Keratinocyte (primary cell): ENCODE data around the gene MRM3. TPM values are rescaled to one million over a fixed set of nuclear protein-coding genes. Genes with fewer than 3 reads are reported as not detected.
"Not testable (repeated sequence)": the region's sequence is repeated elsewhere in the genome, so short reads cannot be mapped to it uniquely, and the experiment has no call there.

Source experiments
- DNase-seq: peaks from one replicate; pipeline ENCODE4 v3.0.0-alpha.2; 2011; ENCODE audit warnings: low read depth, missing footprints, low spot score
- FAIRE-seq: peaks from 2 replicates; lab custom pipeline; 2011; peaks lifted over from hg19 to GRCh38; lab: Jason Lieb, UNC
- H2AFZ ChIP-seq: 2 replicates; pipeline ENCODE4 v1.6.0; 2012; ENCODE audit warnings: low read length, control low read depth, inconsistent platforms; ENCODE audit not compliant: control insufficient read depth
- H3K27ac ChIP-seq: 2 replicates; pipeline ENCODE4 v1.5.1; 2011; ENCODE audit warnings: low read length; ENCODE audit not compliant: control insufficient read depth, insufficient read depth
- H3K27me3 ChIP-seq: 3 replicates; pipeline ENCODE4 v1.6.0; 2011; ENCODE audit warnings: low read length; ENCODE audit not compliant: control insufficient read depth, insufficient read depth; ENCODE audit errors: extremely low read depth
- H3K36me3 ChIP-seq, 2 experiments: 2 replicates in 1 of 2; 3 replicates in 1 of 2; pipeline ENCODE4 v1.5.1; 2011; ENCODE audit warnings: low read length in 2 of 2, mild to moderate bottlenecking in 1 of 2; ENCODE audit not compliant: control insufficient read depth in 2 of 2, insufficient read depth in 2 of 2; ENCODE audit errors: extremely low read depth in 1 of 2
- H3K4me1 ChIP-seq: 3 replicates; pipeline ENCODE4 v1.5.1; 2011; ENCODE audit warnings: low read length; ENCODE audit not compliant: control insufficient read depth, insufficient read depth; ENCODE audit errors: extremely low read depth
- H3K4me2 ChIP-seq: 3 replicates; pipeline ENCODE4 v1.6.0; 2011; ENCODE audit warnings: low read depth, low read length; ENCODE audit not compliant: control insufficient read depth, insufficient read depth; ENCODE audit errors: extremely low read depth
- H3K4me3 ChIP-seq, 3 experiments: fragments of 200-600 bp in 1 of 3; sonication (generic) in 1 of 3; 2 replicates in 2 of 3; 3 replicates in 1 of 3; pipeline ENCODE4 v1.5.1; 2011 to 2016; ENCODE audit warnings: low read length in 3 of 3, mild to moderate bottlenecking in 3 of 3, control low read depth in 2 of 3, inconsistent platforms in 1 of 3, low read depth in 1 of 3, mixed read lengths in 1 of 3, mixed run types in 1 of 3, moderate library complexity in 1 of 3; ENCODE audit not compliant: control insufficient read depth in 2 of 3, insufficient read depth in 2 of 3; ENCODE audit errors: extremely low read depth in 1 of 3
- H3K79me2 ChIP-seq: 2 replicates; pipeline ENCODE4 v1.6.0; 2012; ENCODE audit warnings: low read length; ENCODE audit not compliant: control insufficient read depth, insufficient read depth
- H3K9ac ChIP-seq: 3 replicates; pipeline ENCODE4 v1.6.0; 2011; ENCODE audit warnings: low read length; ENCODE audit not compliant: control insufficient read depth, insufficient read depth; ENCODE audit errors: extremely low read depth
- H3K9me1 ChIP-seq: 3 replicates; pipeline ENCODE4 v1.6.0; 2011; ENCODE audit warnings: low read length; ENCODE audit not compliant: control insufficient read depth, insufficient read depth; ENCODE audit errors: extremely low read depth
- H3K9me3 ChIP-seq: 2 replicates; pipeline ENCODE4 v1.5.1; 2012; ENCODE audit warnings: low read depth, low read length; ENCODE audit not compliant: control insufficient read depth
- H4K20me1 ChIP-seq: 3 replicates; pipeline ENCODE4 v1.6.0; 2011; ENCODE audit warnings: low read length; ENCODE audit not compliant: control insufficient read depth, insufficient read depth; ENCODE audit errors: extremely low read depth
- CTCF ChIP-seq, 3 experiments: IDR thresholded peaks in 1 of 3; conservative IDR thresholded peaks in 1 of 3; optimal IDR thresholded peaks in 1 of 3; 2 replicates in 2 of 3; 3 replicates in 1 of 3; pipeline versions ENCODE3 to v1.5.1; 2011; ENCODE audit warnings: low read length in 3 of 3, mild to moderate bottlenecking in 3 of 3, moderate library complexity in 2 of 3, control low read depth in 1 of 3, inconsistent platforms in 1 of 3; ENCODE audit not compliant: insufficient read depth in 2 of 3; ENCODE audit errors: extremely low read depth in 1 of 3
- EZH2 ChIP-seq: IDR thresholded peaks from one replicate; pipeline ENCODE4 v1.6.1; 2012; ENCODE audit warnings: inconsistent platforms, mild to moderate bottlenecking, low read length, moderate library complexity
- dilution Hi-C: fragments of 300-500 bp; cut with MboI; formaldehyde crosslinking; loops from one replicate; pipeline ENCODE4 v1.7.0; 2020; ENCODE audit warnings: low sequenced_read_pairs; ENCODE audit not compliant: extremely low pct_ligation_motif_present
- polyA plus RNA-seq, 5 experiments: library from polyadenylated mRNA; depleted of rRNA in 3 of 5; stranded (reverse) in 3 of 5; stranded (forward) in 1 of 5; unstranded in 1 of 5; fragments of >200 nt; gene quantifications; 1 replicate in 1 of 5; 2 replicates in 3 of 5; 3 replicates in 1 of 5; pipeline versions ENCODE4 v1.2.1 to v1.2.3, GENCODE V29; 2011 to 2012; ENCODE audit warnings: missing spikeins in 2 of 5, low read depth in 1 of 5, low replicate concordance in 1 of 5

Gene MRM3
- polyA plus RNA-seq, 1 donor (not counting 4 experiments of a cell fraction or from before 2014, with no cell fraction given), result 15.5 TPM

- Histone ChIP-seq H3K9ac (no peak overlapping the region), H3K9me1 (no peaks in the 10 kb centered on the region), H3K4me3 (no peak overlapping the region), H3K79me2 (peaks cover 88% of the 10 kb centered on the region), H3K27ac (no peak overlapping the region), H2AFZ (no peak overlapping the region), H3K36me3 (peaks cover 33 to 59% of the 10 kb centered on the region in 2 experiments), H3K27me3 (no peaks in the 10 kb centered on the region), H3K4me1 (peaks cover 12% of the 10 kb centered on the region), H3K4me2 (no peak overlapping the region), H3K9me3 (no peaks in the 10 kb centered on the region), H4K20me1 (peaks cover 16% of the 10 kb centered on the region)
- TF ChIP-seq CTCF (optimal IDR thresholded peaks at IDR 0.05 in 1 of 3, IDR thresholded peaks at IDR 0.05 in 1 of 3, conservative IDR thresholded peaks at IDR 0.05 in 1 of 3; ENCODE audit: extremely low read depth in 1 of 3, insufficient read depth in 2 of 3, low read length in 3 of 3), result no peak
- TF ChIP-seq EZH2, result no peak
- dilution Hi-C loops, result no loop called here
- FAIRE-seq (no peak), DNase-seq (no peak)
Measured at GRCh38 chr17:746181-746580, 36.0 kb upstream of the MRM3 start.

- no peaks in the 10 kb centered on the region for H3K27me3 ChIP-seq
- peaks cover 16% of the 10 kb centered on the region for H4K20me1 ChIP-seq
- peaks cover 30 to 54% of the 10 kb centered on the region in 2 experiments for H3K36me3 ChIP-seq
- no peaks in the 10 kb centered on the region for H3K9me3 ChIP-seq
- TF ChIP-seq EZH2 (no peak), CTCF (optimal IDR thresholded peaks at IDR 0.05 in 1 of 3, IDR thresholded peaks at IDR 0.05 in 1 of 3, conservative IDR thresholded peaks at IDR 0.05 in 1 of 3; ENCODE audit: extremely low read depth in 1 of 3, insufficient read depth in 2 of 3, low read length in 3 of 3) (no peak)
- no peak overlapping the region for H3K9ac ChIP-seq
- H3K4me1 ChIP-seq, result peaks cover 13% of the 10 kb centered on the region
- DNase-seq, result no peak
- no peak for FAIRE-seq
- H3K27ac ChIP-seq, result no peak overlapping the region
- H3K9me1 ChIP-seq, result no peaks in the 10 kb centered on the region
- H3K79me2 ChIP-seq, result peaks cover 92% of the 10 kb centered on the region
- H3K4me3 ChIP-seq, result no peak overlapping the region
- no peak overlapping the region for H2AFZ ChIP-seq
- dilution Hi-C loops, result no loop called here
- H3K4me2 ChIP-seq, result no peak overlapping the region
Measured at GRCh38 chr17:746783-747629, 35.1 kb upstream of the MRM3 start.

- H3K9ac ChIP-seq, H3K9me3 ChIP-seq, DNase-seq, H3K27ac ChIP-seq, H3K4me3 ChIP-seq, H3K4me2 ChIP-seq, FAIRE-seq, H3K27me3 ChIP-seq, H2AFZ ChIP-seq, dilution Hi-C loops, H4K20me1 ChIP-seq, H3K9me1 ChIP-seq: not testable (repeated sequence)
- Histone ChIP-seq H3K79me2 (peaks cover 80% of the 10 kb centered on the region), H3K4me1 (peaks cover 16% of the 10 kb centered on the region), H3K36me3 (peaks cover 27 to 38% of the 10 kb centered on the region in 2 experiments)
Measured at GRCh38 chr17:748604-749003, 33.5 kb upstream of the MRM3 start.
